GM12891 (cell line): ENCODE results near the gene BRI3BP.
"Not testable (repeated sequence)": the region's sequence is repeated elsewhere in the genome, so short reads cannot be mapped to it uniquely, and the experiment has no call there.

Source experiments
- PAX5 ChIP-seq: IDR thresholded peaks from 2 replicates; pipeline ENCODE4 v1.6.1; 2011; ENCODE audit warnings: low read length, moderate library complexity, mild to moderate bottlenecking; ENCODE audit not compliant: insufficient read depth, severe bottlenecking
- POLR2A ChIP-seq: IDR thresholded peaks from 2 replicates; pipeline ENCODE4 v1.6.1; 2011; ENCODE audit warnings: low read depth, low read length, control low read depth
- POLR2AphosphoS5 ChIP-seq: IDR thresholded peaks from 2 replicates; pipeline ENCODE4 v1.6.1; 2011; ENCODE audit warnings: low read depth, low read length, control low read depth
- SPI1 ChIP-seq: IDR thresholded peaks from 2 replicates; pipeline ENCODE4 v1.6.1; 2011; ENCODE audit warnings: low read depth, low read length, control low read depth
- TAF1 ChIP-seq: IDR thresholded peaks from 2 replicates; pipeline ENCODE4 v1.6.1; 2011; ENCODE audit warnings: low read depth, low read length, control low read depth

DNA sequence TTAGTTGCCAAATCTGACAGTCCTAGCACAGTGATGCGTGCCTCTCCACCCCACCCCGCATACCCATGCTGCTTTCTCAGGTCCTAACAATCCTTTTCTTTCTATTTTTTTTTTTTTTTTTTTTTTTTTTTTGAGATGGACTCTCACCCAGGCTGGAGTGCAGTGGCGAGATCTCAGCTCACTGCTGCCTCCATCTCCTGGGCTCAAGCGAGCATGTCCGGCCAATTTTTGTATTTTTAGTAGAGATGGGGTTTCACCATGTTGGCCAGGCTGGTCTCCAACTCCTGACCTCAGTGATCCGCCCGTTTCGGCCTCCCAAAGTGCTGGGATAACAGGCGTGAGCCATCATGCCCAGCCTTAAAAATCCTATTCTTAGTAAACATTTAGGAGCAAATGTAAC lies 38.0 kb downstream of the BRI3BP start:
- not testable (repeated sequence) for TF ChIP-seq POLR2A, TAF1, SPI1, PAX5, POLR2AphosphoS5
